Prostate gland (tissue), 2 donors: ENCODE results near the gene SPATA21. TPM values are rescaled to one million over a fixed set of nuclear protein-coding genes. Genes with fewer than 3 reads are reported as not detected.

Source experiments
- DNase-seq: peaks from one replicate; pipeline ENCODE4 v3.0.0-alpha.2; 2019; ENCODE audit warnings: low spot score
- H3K27ac ChIP-seq, 2 donors: fragments of 200-600 bp; sonication (generic); 2 replicates each; pipeline ENCODE4 v1.5.1; 2017 to 2019
- H3K27me3 ChIP-seq: fragments of 200-600 bp; sonication (generic); replicated peaks from 2 replicates; pipeline ENCODE4 v1.5.1; 2019; ENCODE audit not compliant: insufficient read depth
- H3K36me3 ChIP-seq, 2 donors: fragments of 200-600 bp; sonication (generic); 1 replicate in 1 of 2; 2 replicates in 1 of 2; pipeline versions ENCODE4 v1.5.1 to v1.8.1; 2017 to 2019
- H3K4me1 ChIP-seq: fragments of 200-600 bp; sonication (generic); replicated peaks from 2 replicates; pipeline ENCODE4 v1.5.1; 2019
- H3K4me3 ChIP-seq, 2 donors: fragments of 200-600 bp; sonication (generic); 2 replicates each; pipeline ENCODE4 v1.5.1; 2017 to 2019
- H3K9me3 ChIP-seq: fragments of 200-600 bp; sonication (generic); 2 replicates; pipeline ENCODE4 v1.5.1; 2017
- POLR2A ChIP-seq: fragments of 450-650 bp; IDR thresholded peaks from one replicate; pipeline ENCODE4 v1.6.1; 2016; ENCODE audit warnings: antibody characterized with exemption, mild to moderate bottlenecking
- POLR2AphosphoS5 ChIP-seq: sonication (generic); formaldehyde crosslinking; IDR thresholded peaks from one replicate; pipeline ENCODE4 v1.6.1; 2017; ENCODE audit warnings: antibody characterized with exemption
- WGBS: methylation state at CpG from one replicate; pipeline ENCODE4 v1.1.5; 2018; 5-methylcytosine and 5-hydroxymethylcytosine counted together
- intact Hi-C: fragments of 100-400 bp; cut with DNase I; formaldehyde crosslinking; loops from one replicate; pipeline ENCODE4 v1.14.2; 2022
- total RNA-seq, 2 donors: library from RNA; depleted of rRNA; stranded (reverse); fragments of >200 nt; gene quantifications; one replicate each; pipeline ENCODE4 v1.1.0, GENCODE V29; 2016
- TF ChIP-seq, protein P1 (sequence below), 4 experiments: fragments of 200-600 bp in 2 of 4; fragments of 450-650 bp in 2 of 4; sonication (generic) in 2 of 4; IDR thresholded peaks; 1 replicate in 3 of 4; 2 replicates in 1 of 4; pipeline ENCODE4 v1.5.1; 2016 to 2019; ENCODE audit warnings: antibody characterized with exemption in 4 of 4, mild to moderate bottlenecking in 2 of 4, moderate library complexity in 2 of 4

SPATA21 gene
- total RNA-seq, 2 donors from 2014 or later: not detected

DNA sequence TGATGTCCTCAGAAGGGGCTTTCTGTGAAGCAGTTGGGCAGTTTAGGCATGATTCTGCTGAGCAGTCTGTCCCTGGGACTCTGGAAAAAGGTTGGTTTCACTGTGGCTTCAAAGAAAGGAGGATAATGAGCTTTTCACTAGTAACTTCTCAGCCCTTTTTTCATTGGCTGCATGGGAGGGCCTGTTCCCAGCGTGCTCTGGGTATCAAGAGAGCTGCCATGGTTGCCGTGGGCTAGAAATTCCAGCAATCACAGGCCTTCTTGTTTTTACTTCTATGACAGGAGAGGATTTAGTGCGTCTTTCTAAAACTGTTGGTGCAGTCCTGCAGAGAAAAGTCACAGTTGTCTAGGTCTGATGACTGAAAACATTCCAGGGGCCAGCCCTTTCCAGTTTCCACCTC is 63.0 kb downstream of the SPATA21 start:
- no peaks in the 10 kb centered on the region for H3K27me3 ChIP-seq
- 81% methylated on average over 3 of the region's 3 CpGs for WGBS
- DNase-seq: no peak
- H3K9me3 ChIP-seq: no peaks in the 10 kb centered on the region
- no peak overlapping the region for H3K4me3 ChIP-seq
- no peaks in the 10 kb centered on the region for H3K36me3 ChIP-seq
- intact Hi-C loops: no loop called here
- no peaks in the 10 kb centered on the region for H3K4me1 ChIP-seq
- no peak overlapping the region for H3K27ac ChIP-seq
- TF ChIP-seq POLR2A (no peak), POLR2AphosphoS5 (no peak)
- TF ChIP-seq, protein P1, sequence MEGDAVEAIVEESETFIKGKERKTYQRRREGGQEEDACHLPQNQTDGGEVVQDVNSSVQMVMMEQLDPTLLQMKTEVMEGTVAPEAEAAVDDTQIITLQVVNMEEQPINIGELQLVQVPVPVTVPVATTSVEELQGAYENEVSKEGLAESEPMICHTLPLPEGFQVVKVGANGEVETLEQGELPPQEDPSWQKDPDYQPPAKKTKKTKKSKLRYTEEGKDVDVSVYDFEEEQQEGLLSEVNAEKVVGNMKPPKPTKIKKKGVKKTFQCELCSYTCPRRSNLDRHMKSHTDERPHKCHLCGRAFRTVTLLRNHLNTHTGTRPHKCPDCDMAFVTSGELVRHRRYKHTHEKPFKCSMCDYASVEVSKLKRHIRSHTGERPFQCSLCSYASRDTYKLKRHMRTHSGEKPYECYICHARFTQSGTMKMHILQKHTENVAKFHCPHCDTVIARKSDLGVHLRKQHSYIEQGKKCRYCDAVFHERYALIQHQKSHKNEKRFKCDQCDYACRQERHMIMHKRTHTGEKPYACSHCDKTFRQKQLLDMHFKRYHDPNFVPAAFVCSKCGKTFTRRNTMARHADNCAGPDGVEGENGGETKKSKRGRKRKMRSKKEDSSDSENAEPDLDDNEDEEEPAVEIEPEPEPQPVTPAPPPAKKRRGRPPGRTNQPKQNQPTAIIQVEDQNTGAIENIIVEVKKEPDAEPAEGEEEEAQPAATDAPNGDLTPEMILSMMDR (IDR thresholded peaks at IDR 0.05): no peak

DNA sequence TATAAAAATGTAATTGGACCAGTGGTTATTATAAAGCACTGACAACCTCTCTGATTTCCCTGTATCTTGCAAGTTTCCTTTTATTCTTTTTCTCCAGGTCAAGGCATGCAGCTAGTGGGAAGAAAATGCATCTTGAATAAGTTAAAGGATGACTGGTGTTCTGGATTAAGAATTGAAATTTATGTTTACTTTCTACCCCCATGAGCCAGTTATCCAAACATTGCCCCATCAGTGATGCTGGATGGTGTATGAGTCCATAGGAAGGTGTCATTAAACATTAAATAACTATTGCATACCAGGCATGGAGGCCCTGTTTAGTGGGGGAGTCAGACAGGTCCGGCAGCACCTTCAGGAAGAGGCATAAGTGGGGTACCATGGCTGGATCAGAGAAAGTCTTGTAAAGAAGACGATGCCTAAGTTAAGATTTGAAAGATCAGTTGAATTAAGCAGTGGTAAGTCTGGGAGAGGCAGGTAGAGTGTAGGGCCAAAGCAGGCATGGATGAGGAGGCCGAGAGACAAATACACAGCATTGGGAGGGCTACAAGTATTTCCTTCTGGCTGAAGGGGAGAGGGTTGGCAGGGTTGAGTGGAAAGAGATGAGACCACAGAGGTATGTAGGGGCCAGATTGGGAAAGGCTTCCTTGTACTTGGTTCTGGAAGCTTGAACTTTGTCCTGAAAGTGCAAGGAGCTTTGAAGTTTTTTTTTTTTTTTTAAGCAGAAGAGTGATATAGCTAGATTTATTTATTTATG is 64.5 kb downstream of the SPATA21 start:
- Histone ChIP-seq H3K4me1 (peaks cover 6% of the 10 kb centered on the region), H3K4me3 (no peak overlapping the region)
- TF ChIP-seq POLR2A: no peak
- TF ChIP-seq POLR2AphosphoS5: no peak
- TF ChIP-seq, protein P1 (IDR thresholded peaks at IDR 0.05): no peak

DNA sequence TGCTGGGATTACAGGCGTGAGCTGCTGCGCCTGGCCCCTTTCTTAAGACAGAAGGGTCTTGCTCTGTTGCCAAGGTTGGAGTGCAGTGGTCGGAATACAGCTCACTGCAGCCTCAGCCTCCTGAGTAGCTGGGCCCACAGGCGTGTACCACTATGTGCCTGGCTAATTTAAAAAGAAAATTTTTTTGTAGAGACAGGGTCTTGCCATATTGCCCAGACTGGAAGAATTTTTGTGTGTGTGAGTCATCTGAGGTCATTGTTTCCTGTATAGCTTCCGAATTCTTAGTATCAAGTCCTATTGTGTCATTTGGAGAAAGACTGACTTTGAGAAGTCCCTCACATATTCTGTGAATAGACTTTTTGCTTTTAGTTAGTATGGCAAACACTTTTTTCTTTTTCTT is 65.5 kb downstream of the SPATA21 start:
- intact Hi-C loops: no loop called here
- peaks cover 6% of the 10 kb centered on the region for H3K4me1 ChIP-seq
- no peak overlapping the region for H3K4me3 ChIP-seq
- DNase-seq: no peak
- H3K9me3 ChIP-seq: no peaks in the 10 kb centered on the region
- WGBS: 86% methylated on average over 5 of the region's 5 CpGs
- TF ChIP-seq, protein P1 (IDR thresholded peaks at IDR 0.05): no peak
- no peak for TF ChIP-seq POLR2A
- TF ChIP-seq POLR2AphosphoS5: no peak
- no peaks in the 10 kb centered on the region for H3K27me3 ChIP-seq
- H3K36me3 ChIP-seq: no peaks in the 10 kb centered on the region
- no peak overlapping the region for H3K27ac ChIP-seq

More for the DNA sequence above, 64.5 kb downstream of the SPATA21 start:
- no peak for DNase-seq
- Histone ChIP-seq H3K9me3 (no peaks in the 10 kb centered on the region), H3K36me3 (no peaks in the 10 kb centered on the region), H3K27ac (no peak overlapping the region), H3K27me3 (no peaks in the 10 kb centered on the region)
- intact Hi-C loops: no loop called here
- WGBS: 78% methylated on average over 3 of the region's 3 CpGs

DNA sequence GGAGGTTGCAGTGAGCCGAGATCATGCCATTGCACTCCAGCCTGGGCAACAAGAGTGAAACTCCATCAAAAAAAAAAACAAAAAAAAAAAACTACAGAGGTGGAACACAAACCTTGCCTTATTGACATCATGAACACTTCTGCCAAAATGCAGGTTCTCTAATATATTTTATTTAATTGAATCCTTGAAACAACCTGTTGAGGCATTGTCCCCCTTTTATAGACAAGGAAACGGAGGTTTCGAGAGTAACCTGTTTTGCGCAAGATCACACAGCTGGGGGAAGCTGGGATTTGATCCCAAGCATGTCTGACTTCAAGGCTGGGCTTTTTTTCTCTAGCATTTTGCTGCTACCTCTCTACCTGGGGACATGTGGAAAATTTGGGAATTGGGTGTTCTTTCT is 67.4 kb downstream of the SPATA21 start:
- intact Hi-C loops: loop anchor here (5.0 kb wide), 1 partner anchor 293 kb away; no protein-coding TSS in a partner anchor
- 62% methylated on average over 4 of the region's 4 CpGs for WGBS
- DNase-seq: no peak
- Histone ChIP-seq H3K27me3 (no peaks in the 10 kb centered on the region), H3K4me3 (no peak overlapping the region), H3K9me3 (no peaks in the 10 kb centered on the region), H3K36me3 (no peaks in the 10 kb centered on the region), H3K27ac (no peak overlapping the region), H3K4me1 (peaks cover 6% of the 10 kb centered on the region)
- TF ChIP-seq, protein P1 (IDR thresholded peaks at IDR 0.05): no peak
- no peak for TF ChIP-seq POLR2AphosphoS5
- no peak for TF ChIP-seq POLR2A
